Tibial artery (tissue), 4 donors: ENCODE results near the gene SESN3.

Experiments
- DNase-seq, 2 donors: peaks; one replicate each; pipeline ENCODE4 v3.0.0-alpha.2; 2019
- H3K27ac ChIP-seq, 2 donors: fragments of 200-600 bp; sonication (generic) in 1 of 2; 1 replicate in 1 of 2; 2 replicates in 1 of 2; pipeline ENCODE4 v1.5.1; 2018 to 2019; ENCODE audit warnings: mild to moderate bottlenecking in 1 of 2
- H3K27me3 ChIP-seq, 2 donors: fragments of 200-600 bp; sonication (generic) in 1 of 2; one replicate each; pipeline versions ENCODE4 v1.5.1 to v1.6.0; 2016 to 2019
- H3K36me3 ChIP-seq, 3 donors: fragments of 200-600 bp; sonication (generic) in 2 of 3; one replicate each; pipeline ENCODE4 v1.5.1; 2016 to 2019; ENCODE audit warnings: mild to moderate bottlenecking in 2 of 3
- H3K4me1 ChIP-seq, 4 donors: fragments of 200-600 bp; sonication (generic) in 2 of 4; 1 replicate in 3 of 4; 2 replicates in 1 of 4; pipeline ENCODE4 v1.5.1; 2016 to 2019
- H3K4me3 ChIP-seq, 2 donors: fragments of 200-600 bp; sonication (generic) in 1 of 2; 1 replicate in 1 of 2; 2 replicates in 1 of 2; pipeline ENCODE4 v1.5.1; 2018 to 2019; ENCODE audit warnings: mild to moderate bottlenecking in 2 of 2
- H3K9me3 ChIP-seq, 3 donors: fragments of 200-600 bp; sonication (generic) in 1 of 3; one replicate each; pipeline ENCODE4 v1.5.1; 2016 to 2019
- intact Hi-C: fragments of 100-400 bp; cut with DNase I; formaldehyde crosslinking; loops from one replicate; pipeline ENCODE4 v1.15.0; 2023; ENCODE audit warnings: low total_unique reads
- TF ChIP-seq, protein P1 (sequence below), 2 experiments: fragments of 200-600 bp in 1 of 2; fragments of 450-650 bp in 1 of 2; IDR thresholded peaks; one replicate each; pipeline ENCODE4 v1.5.1; 2017 to 2019; ENCODE audit warnings: antibody characterized with exemption in 2 of 2, mild to moderate bottlenecking in 1 of 2, moderate library complexity in 1 of 2

The SESN3 gene

GRCh38 chr11:95128602-95129001 lies 102.4 kb downstream of the SESN3 start:
- TF ChIP-seq, protein P1, sequence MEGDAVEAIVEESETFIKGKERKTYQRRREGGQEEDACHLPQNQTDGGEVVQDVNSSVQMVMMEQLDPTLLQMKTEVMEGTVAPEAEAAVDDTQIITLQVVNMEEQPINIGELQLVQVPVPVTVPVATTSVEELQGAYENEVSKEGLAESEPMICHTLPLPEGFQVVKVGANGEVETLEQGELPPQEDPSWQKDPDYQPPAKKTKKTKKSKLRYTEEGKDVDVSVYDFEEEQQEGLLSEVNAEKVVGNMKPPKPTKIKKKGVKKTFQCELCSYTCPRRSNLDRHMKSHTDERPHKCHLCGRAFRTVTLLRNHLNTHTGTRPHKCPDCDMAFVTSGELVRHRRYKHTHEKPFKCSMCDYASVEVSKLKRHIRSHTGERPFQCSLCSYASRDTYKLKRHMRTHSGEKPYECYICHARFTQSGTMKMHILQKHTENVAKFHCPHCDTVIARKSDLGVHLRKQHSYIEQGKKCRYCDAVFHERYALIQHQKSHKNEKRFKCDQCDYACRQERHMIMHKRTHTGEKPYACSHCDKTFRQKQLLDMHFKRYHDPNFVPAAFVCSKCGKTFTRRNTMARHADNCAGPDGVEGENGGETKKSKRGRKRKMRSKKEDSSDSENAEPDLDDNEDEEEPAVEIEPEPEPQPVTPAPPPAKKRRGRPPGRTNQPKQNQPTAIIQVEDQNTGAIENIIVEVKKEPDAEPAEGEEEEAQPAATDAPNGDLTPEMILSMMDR (IDR thresholded peaks at IDR 0.05), result no peak
- H3K9me3 ChIP-seq, result no peaks in the 10 kb centered on the region
- H3K27me3 ChIP-seq, result no peaks in the 10 kb centered on the region
- H3K4me1 ChIP-seq, result peaks cover 0 to 7% (median 0%) of the 10 kb centered on the region in 4 donors
- DNase-seq, result no peak
- H3K27ac ChIP-seq, result no peak overlapping the region
- no peak overlapping the region for H3K4me3 ChIP-seq
- H3K36me3 ChIP-seq, result peaks cover 24 to 30% (median 27%) of the 10 kb centered on the region in 3 donors
- intact Hi-C loops, result no loop called here

DNA sequence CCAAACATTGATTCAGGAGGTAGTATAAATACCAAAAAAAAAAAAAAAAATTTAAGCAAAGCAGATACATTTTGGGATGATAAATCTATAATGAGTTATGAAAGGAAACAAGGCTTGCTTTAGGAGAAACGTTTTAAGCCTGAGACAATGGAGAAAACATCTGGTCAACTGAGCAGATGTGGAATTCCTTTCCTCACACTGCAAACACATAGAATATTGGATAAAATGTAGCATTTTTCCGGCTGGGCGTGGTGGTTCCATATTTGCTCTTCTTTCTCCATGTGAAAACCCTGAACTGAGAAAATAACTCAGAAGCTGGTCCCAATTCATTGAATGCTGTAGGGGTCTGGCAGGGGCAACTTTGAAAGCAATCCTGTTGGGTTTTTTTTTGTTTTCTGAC lies 107.4 kb downstream of the SESN3 start:
- Histone ChIP-seq H3K36me3 (peaks cover 3 to 8% (median 8%) of the 10 kb centered on the region in 3 donors), H3K4me3 (no peak overlapping the region), H3K4me1 (peaks cover 0 to 26% (median 9%) of the 10 kb centered on the region in 4 donors), H3K9me3 (no peaks in the 10 kb centered on the region), H3K27me3 (no peaks in the 10 kb centered on the region), H3K27ac (no peak overlapping the region)
- DNase-seq, result no peak
- intact Hi-C loops, result no loop called here
- TF ChIP-seq, protein P1 (IDR thresholded peaks at IDR 0.05), result no peak

DNA sequence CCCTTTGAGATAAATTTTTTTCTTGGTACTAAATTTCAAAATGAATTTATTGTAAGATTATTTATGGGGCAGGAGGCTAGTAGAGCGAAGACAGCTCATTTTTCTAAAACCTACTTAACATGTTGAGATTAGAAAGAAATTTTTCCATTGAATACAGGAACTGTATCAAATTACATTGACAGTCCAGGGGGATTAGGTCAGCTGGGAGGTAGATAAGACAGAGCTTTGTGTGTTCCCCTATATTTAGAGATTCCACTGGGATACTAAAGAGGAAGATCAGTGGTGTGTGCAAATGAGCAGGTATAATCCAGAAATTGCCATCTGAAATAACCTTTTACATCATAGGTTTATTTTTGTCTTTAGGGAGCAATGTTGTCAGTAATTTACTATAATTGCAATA lies 109.3 kb downstream of the SESN3 start:
- H3K36me3 ChIP-seq, result no peaks in the 10 kb centered on the region
- intact Hi-C loops, result no loop called here
- no peaks in the 10 kb centered on the region for H3K27me3 ChIP-seq
- H3K9me3 ChIP-seq, result no peaks in the 10 kb centered on the region
- no peak overlapping the region for H3K4me3 ChIP-seq
- peaks cover 0 to 32% (median 9%) of the 10 kb centered on the region in 4 donors for H3K4me1 ChIP-seq
- H3K27ac ChIP-seq, result no peak overlapping the region
- TF ChIP-seq, protein P1 (IDR thresholded peaks at IDR 0.05), result no peak
- no peak for DNase-seq

- Histone ChIP-seq H3K27ac (no peak overlapping the region), H3K4me3 (no peak overlapping the region), H3K36me3 (no peaks in the 10 kb centered on the region), H3K4me1 (peaks cover 0 to 32% (median 9%) of the 10 kb centered on the region in 4 donors), H3K27me3 (no peaks in the 10 kb centered on the region), H3K9me3 (no peaks in the 10 kb centered on the region)
- intact Hi-C loops, result no loop called here
- no peak for DNase-seq
- TF ChIP-seq, protein P1 (IDR thresholded peaks at IDR 0.05), result no peak
These were observed 111.5 kb downstream of the SESN3 start for GRCh38 chr11:95119361-95120060.

DNA sequence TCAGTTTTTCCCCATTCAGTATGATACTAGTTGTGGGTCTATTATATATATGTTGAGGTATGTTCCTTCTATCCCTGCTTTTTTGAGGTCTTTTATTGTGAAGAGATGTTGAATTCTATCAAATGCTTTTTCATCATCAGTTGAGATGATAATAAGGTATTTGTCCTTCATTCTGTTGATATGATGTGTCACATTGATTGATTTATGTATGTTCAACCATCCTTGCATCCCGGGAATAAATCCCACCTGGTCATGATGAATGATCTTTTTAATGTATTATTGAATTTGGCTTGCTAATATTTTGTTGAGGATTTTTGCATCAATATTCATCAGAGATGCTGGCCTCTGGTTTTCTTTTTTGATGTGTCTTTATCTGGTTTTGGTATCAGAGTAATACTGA lies 115.4 kb downstream of the SESN3 start:
- no peak overlapping the region for H3K4me3 ChIP-seq
- no peaks in the 10 kb centered on the region for H3K9me3 ChIP-seq
- no peaks in the 10 kb centered on the region for H3K36me3 ChIP-seq
- no peak for DNase-seq
- no peak overlapping the region for H3K27ac ChIP-seq
- intact Hi-C loops, result no loop called here
- TF ChIP-seq, protein P1 (IDR thresholded peaks at IDR 0.05), result no peak
- H3K27me3 ChIP-seq, result no peaks in the 10 kb centered on the region
- H3K4me1 ChIP-seq, result peaks cover 0 to 38% (median 11%) of the 10 kb centered on the region in 4 donors
